Measurements from ENCODE around the gene ATG5.
"Not testable (repeated sequence)": the region's sequence is repeated elsewhere in the genome, so short reads cannot be mapped to it uniquely, and the experiment has no call there.

DNA sequence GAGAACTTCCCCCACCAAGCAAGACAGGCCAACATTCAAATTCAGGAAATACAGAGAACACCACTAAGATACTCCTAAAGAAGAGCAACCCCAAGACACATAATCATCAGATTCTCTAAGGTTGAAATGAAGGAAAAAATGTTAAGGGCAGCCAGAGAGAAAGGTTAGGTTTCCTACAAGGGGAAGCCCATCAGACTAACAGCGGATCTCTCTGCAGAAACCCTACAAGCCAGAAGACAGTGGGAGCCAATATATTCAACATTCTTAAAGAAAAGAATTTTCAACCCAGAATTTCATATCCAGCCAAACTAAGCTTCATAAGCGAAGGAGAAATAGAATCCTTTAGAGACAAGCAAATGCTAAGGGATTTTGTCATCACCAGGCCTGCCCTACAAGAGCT, 61.1 kb downstream of the ATG5 start:
- not testable (repeated sequence) for TF ChIP-seq ZNF274 (IDR thresholded peaks at IDR 0.05; ENCODE audit: low read depth, low read length); YY1 (IDR thresholded peaks at IDR 0.05; ENCODE audit: insufficient read depth, insufficient read length)

Data from NT2/D1 (cell line).